Superior temporal gyrus (tissue), 1 donor: Measurements from ENCODE around the gene SRC.

ENCODE experiments used
- DNase-seq: peaks from one replicate; pipeline ENCODE4 v3.0.0-alpha.2; 2016; ENCODE audit errors: extremely low spot score

Gene SRC

GRCh38 chr20:37426106-37426505 is 80.2 kb downstream of the SRC start:
- DNase-seq, result no peak

GRCh38 chr20:37426978-37427377 is 81.0 kb downstream of the SRC start:
- no peak for DNase-seq

- DNase-seq, result no peak
These were observed 84.1 kb downstream of the SRC start for GRCh38 chr20:37430044-37430443.

- DNase-seq, result no peak
These were observed 85.0 kb downstream of the SRC start for GRCh38 chr20:37430778-37431460.

GRCh38 chr20:37431786-37432185 is 85.8 kb downstream of the SRC start:
- no peak for DNase-seq

- no peak for DNase-seq
These were observed 86.7 kb downstream of the SRC start for GRCh38 chr20:37432606-37433005.

- DNase-seq, result no peak
These were observed 89.7 kb downstream of the SRC start for GRCh38 chr20:37435607-37436006.

GRCh38 chr20:37436527-37437186 is 90.7 kb downstream of the SRC start:
- no peak for DNase-seq

GRCh38 chr20:37437676-37438075 is 91.7 kb downstream of the SRC start:
- DNase-seq, result no peak

- no peak for DNase-seq
These were observed 92.7 kb downstream of the SRC start for GRCh38 chr20:37438464-37439222.

GRCh38 chr20:37439223-37439933 is 93.4 kb downstream of the SRC start:
- DNase-seq, result no peak

- no peak for DNase-seq
These were observed 95.1 kb downstream of the SRC start for GRCh38 chr20:37441023-37441422.

- no peak for DNase-seq
These were observed 96.6 kb downstream of the SRC start for GRCh38 chr20:37442547-37442946.

GRCh38 chr20:37442986-37443385 is 97.0 kb downstream of the SRC start:
- DNase-seq, result no peak

GRCh38 chr20:37443596-37443995 is 97.7 kb downstream of the SRC start:
- no peak for DNase-seq

- DNase-seq, result no peak
These were observed 99.1 kb downstream of the SRC start for GRCh38 chr20:37445041-37445440.

GRCh38 chr20:37446286-37447032 is 100.5 kb downstream of the SRC start:
- DNase-seq, result no peak

- no peak for DNase-seq
These were observed 101.7 kb downstream of the SRC start for GRCh38 chr20:37447688-37448087.

- DNase-seq, result no peak
These were observed 103.3 kb downstream of the SRC start for GRCh38 chr20:37449276-37449675.

- no peak for DNase-seq
These were observed 104.4 kb downstream of the SRC start for GRCh38 chr20:37450344-37450743.

GRCh38 chr20:37451616-37452015 is 105.7 kb downstream of the SRC start:
- DNase-seq, result no peak

- no peak for DNase-seq
These were observed 106.3 kb downstream of the SRC start for GRCh38 chr20:37452236-37452635.
